HG02981 (cell line): ENCODE results near the gene TICAM1.
A peak's percentile ranks its signal among the peaks of the same experiment; 100 is the strongest.
"Not testable (repeated sequence)": the region's sequence is repeated elsewhere in the genome, so short reads cannot be mapped to it uniquely, and the experiment has no call there.

Experiments
- ATAC-seq: cut with Tn5 transposase; IDR thresholded peaks from one replicate; pipeline ENCODE4 v1.9.1; 2021; ENCODE audit warnings: mild to moderate bottlenecking, moderate library complexity; ENCODE audit not compliant: unreplicated experiment

TICAM1 gene

GRCh38 chr19:4845975-4846374 lies 14.5 kb upstream of the TICAM1 start:
- ATAC-seq, result not testable (repeated sequence)

- ATAC-seq, result no peak
These were observed 13.1 kb upstream of the TICAM1 start for GRCh38 chr19:4844348-4845179.

GRCh38 chr19:4843647-4843965 lies 12.1 kb upstream of the TICAM1 start:
- no peak for ATAC-seq

- ATAC-seq, result no peak
These were observed 7.7 kb upstream of the TICAM1 start for GRCh38 chr19:4839192-4839591.

- no peak for ATAC-seq
These were observed 1.3 kb upstream of the TICAM1 start for GRCh38 chr19:4832776-4833175.

GRCh38 chr19:4831979-4832340 lies 448 bp upstream of the TICAM1 start:
- not testable (repeated sequence) for ATAC-seq

GRCh38 chr19:4830768-4831265 lies 695 bp downstream of the TICAM1 start:
- ATAC-seq, result no peak

GRCh38 chr19:4830332-4830731 lies 1.2 kb downstream of the TICAM1 start:
- ATAC-seq, result no peak

GRCh38 chr19:4829001-4829712 lies 2.4 kb downstream of the TICAM1 start:
- no peak for ATAC-seq

- ATAC-seq, result no peak
These were observed 7.9 kb downstream of the TICAM1 start for GRCh38 chr19:4823577-4823976.

- ATAC-seq, result not testable (repeated sequence)
These were observed 9.2 kb downstream of the TICAM1 start for GRCh38 chr19:4822354-4822753.

- no peak for ATAC-seq
These were observed 10.2 kb downstream of the TICAM1 start for GRCh38 chr19:4821265-4821664.

GRCh38 chr19:4817467-4818277 lies 13.8 kb downstream of the TICAM1 start:
- no peak for ATAC-seq

GRCh38 chr19:4816950-4817278 lies 14.6 kb downstream of the TICAM1 start:
- no peak for ATAC-seq

GRCh38 chr19:4816202-4816949 lies 15.1 kb downstream of the TICAM1 start:
- ATAC-seq, result no peak

- peak; percentile 67 for ATAC-seq
These were observed 15.9 kb downstream of the TICAM1 start for GRCh38 chr19:4815426-4816201.

- ATAC-seq, result no peak
These were observed 16.7 kb downstream of the TICAM1 start for GRCh38 chr19:4814625-4815425.

- peak; percentile 50 for ATAC-seq
These were observed 20.0 kb downstream of the TICAM1 start for GRCh38 chr19:4811328-4812131.
